Measurements from ENCODE around the gene CAMKK2.
"Not testable (repeated sequence)": the region's sequence is repeated elsewhere in the genome, so short reads cannot be mapped to it uniquely, and the experiment has no call there.

CAMKK2 gene

GRCh38 chr12:121278169-121279070 lies 18.1 kb downstream of the CAMKK2 start:
- no peak for DNase-seq

DNA sequence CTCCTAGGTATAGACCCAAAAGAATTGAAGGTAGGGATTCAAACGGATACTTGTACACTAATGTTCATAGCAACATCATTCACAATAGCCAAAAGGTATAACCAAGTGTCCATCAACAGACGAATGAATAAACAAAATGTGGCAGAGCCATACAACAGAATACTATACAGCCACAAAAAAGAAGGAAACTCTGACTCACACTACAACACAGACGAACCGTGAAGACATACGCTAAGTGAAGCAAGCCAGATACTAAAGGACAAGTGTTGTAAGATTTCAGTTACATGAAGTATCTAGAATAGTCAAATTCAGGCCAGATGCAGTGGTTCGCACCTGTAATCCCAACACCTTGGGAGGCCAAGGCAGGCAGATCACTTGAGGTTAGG lies 19.1 kb downstream of the CAMKK2 start:
- no peak for DNase-seq

DNA sequence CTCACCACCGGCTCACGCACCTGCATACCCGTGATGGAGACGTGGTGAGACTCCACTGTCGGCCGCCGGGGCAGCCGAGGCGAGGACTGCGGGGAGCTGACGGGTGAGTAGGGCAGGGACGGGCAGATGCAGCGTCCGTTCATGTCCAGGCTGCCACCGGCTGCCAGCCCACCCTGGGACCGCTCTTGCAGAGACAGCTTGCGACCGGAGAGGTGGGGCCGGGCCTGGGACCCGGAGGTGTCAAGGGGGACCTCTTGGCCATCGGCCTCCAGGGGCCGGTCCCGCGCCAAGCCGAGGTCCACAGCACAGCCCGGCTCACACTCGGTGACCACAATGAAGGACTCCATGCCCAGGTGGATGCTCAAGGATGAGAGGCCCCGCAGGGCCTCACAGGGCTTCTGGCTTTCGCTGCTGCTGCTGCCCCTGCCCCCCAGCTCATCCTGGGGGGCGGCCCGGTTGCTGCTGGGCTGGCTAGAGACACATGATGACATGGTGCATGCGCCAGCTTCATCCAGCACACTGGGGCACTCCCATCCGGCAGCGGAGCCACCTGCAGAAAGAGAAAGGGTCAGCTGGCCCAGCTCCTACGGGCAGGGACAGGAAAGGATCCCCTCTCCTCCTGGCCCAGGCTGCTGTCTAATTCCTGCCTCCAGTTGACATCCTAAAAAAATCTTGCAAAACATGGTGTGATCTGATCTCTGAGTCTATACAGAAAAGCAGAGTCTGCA lies 22.3 kb downstream of the CAMKK2 start:
- DNase-seq = no peak

- no peak for DNase-seq
Observed at GRCh38 chr12:121273364-121273896, 23.1 kb downstream of the CAMKK2 start.

DNA sequence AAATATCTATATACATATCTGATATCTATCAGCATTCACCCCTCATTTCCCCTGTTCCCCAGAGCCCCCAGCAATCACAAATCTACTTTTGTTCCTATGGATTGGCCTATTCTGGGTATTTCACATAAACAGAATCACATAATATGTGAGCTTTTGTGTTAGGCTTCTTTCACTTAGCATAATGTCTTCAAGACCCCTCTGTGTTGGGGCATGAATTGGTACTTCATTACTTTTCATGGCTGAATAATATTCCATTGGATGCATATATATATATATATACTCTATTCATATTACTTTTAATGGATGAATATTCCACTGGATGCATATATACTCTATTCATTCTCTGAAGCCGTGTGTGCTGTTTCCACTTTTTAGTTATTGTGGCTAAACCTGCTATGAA lies 28.7 kb downstream of the CAMKK2 start:
- DNase-seq = no peak

DNA sequence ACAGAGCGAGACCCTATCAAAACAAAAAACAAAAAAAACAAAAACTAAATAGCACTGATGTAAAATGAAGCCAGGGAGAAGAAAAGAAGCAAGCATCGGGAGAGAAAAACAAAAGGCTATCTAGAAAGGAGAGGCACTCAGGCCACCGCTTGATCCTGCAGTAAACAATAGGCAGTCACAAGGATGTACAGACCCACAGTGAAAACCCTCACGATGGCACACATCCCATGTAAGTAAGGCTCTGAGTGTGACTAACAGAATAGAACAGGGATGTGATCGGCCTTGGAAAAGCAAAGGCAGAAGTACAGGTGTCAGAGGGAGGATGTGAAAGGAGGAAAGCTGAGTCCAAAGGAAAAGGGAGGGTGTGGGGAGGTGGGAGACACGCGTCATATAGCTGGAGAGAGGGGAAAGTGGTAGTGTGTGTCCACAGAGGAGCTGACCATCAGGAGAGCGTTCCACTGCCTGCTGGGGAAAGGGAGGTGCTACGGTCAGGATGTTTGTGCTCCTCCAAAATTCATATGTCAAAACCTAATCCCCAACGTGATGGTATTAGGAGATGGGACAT lies 31.5 kb downstream of the CAMKK2 start:
- DNase-seq = no peak

GRCh38 chr12:121264135-121264534 lies 32.4 kb downstream of the CAMKK2 start:
- DNase-seq = no peak

DNA sequence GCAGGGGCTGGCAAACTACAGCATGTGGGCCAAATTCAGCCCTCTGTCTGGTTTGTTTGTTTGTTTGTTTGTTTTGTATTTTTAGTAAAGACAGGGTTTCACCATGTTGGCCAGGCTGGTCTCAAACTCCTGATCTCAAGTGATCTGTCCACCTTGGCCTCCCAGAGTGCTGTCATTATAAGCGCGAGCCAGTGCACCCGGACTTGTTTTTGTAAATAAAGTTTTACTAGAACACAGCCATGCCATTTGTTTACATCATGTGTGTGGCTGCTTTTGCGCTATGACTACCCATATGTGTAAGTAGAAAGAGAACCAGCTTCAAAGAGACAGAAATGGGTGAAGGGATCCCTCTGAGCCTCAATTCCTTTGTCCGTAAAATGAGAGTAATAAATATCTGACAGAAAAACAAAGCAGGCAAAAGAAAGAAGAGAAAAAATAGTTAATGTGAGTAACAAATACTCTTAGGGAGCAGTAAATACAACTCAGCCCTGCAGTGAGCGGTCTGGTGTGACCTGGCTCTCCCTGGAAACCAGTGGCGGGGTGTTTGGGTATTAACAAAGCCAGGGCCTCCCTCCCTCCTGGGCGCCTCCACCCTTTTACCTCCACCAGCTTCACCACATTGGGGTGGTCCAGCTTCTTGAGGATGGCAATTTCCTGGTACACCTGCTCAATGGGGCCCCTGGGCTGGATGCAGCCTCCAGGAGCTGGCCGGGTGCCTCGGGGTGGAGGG lies 33.1 kb downstream of the CAMKK2 start:
- DNase-seq = no peak

- no peak for DNase-seq
Observed at GRCh38 chr12:121261398-121261797, 35.1 kb downstream of the CAMKK2 start.

GRCh38 chr12:121260091-121260490 lies 36.4 kb downstream of the CAMKK2 start:
- no peak for DNase-seq

- DNase-seq = no peak
Observed at GRCh38 chr12:121259074-121259473, 37.4 kb downstream of the CAMKK2 start.

- DNase-seq = not testable (repeated sequence)
Observed at GRCh38 chr12:121257704-121258449, 38.6 kb downstream of the CAMKK2 start.

GRCh38 chr12:121255433-121255832 lies 41.1 kb downstream of the CAMKK2 start:
- DNase-seq = no peak

GRCh38 chr12:121253638-121254335 lies 42.7 kb downstream of the CAMKK2 start:
- DNase-seq = no peak

DNA sequence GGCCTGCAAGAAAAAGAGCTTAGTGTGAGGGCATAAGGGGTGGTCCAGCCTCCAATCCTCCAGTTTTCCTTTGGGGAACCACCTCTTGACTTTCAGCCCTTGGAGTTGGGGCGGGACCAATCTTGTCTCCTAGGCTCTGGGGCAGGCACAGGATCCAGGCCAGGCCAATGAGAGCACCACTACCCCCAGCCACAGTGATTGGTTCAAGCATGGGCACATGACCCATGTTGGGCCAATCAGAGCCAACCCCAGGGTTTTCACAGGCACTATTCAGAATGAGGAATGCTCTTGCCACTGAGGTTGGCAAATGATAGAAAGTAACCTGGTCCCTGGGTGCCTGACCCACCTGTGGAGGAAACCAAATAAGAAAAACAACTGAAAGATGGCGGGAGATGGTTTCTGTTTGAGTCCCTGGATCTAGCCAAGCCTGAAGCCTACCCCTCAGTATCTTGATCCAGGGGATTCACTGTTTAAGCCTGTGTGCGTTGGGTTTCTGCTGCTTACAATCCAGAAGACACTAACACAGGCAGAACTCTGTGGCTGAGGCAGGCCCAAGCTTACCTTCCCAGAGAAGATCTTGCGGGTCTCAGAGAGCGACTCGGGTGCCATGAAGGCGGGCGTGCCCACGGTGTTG lies 43.7 kb downstream of the CAMKK2 start:
- DNase-seq = no peak

- no peak for DNase-seq
Observed at GRCh38 chr12:121251838-121252237, 44.7 kb downstream of the CAMKK2 start.

GRCh38 chr12:121250359-121250758 lies 46.1 kb downstream of the CAMKK2 start:
- no peak for DNase-seq

DNA sequence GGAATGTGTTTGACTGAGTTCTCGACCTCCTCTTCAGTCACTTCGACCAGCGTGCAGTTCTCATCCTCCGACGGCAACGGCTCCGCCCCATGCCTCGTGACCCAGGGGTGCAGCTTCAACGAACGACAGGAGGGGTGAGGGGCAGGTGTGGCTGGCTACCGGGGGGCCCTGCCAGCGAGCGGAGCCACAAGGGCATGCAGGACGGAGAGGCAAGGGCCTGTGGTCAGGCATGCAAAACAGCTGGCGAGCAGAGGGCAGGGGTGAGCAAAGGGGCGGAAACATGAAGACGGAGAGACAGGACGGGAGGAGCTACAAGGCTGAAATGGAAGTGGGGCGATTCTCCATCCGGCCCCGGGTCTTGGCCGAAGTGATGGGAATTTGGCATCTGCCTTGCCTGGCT lies 47.9 kb downstream of the CAMKK2 start:
- DNase-seq = no peak

DNA sequence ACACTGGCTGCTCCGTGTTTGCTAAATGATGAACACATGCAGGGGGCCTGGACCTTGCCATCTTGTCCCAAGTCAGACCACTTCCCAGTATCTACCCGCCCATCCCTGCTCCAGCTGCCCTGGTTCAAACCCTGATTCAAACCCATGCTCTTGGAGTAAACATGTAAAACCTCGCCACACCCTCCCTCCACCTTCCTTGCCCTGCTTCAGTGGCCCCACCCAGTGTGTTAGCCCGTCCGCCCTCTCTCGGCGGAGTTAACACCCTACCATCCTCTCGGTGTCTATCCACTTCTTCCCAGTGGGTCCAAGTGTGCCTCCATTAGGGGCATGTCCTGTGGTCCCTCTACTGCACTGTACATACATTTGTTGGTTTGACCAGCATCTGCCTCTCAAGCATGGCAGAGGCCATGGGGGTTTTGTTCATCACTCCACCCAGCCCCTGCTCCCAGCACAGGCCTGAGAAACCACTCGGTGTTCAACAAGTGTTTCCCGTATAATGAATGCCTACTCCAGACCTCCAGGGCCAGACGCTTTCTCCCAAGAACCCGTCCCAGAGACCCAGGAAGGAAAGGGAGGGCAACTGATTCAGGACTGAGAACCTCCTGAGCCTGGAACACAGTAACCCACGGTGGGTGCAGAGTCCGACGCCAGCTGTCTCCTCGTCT lies 49.5 kb downstream of the CAMKK2 start:
- DNase-seq = no peak

DNA sequence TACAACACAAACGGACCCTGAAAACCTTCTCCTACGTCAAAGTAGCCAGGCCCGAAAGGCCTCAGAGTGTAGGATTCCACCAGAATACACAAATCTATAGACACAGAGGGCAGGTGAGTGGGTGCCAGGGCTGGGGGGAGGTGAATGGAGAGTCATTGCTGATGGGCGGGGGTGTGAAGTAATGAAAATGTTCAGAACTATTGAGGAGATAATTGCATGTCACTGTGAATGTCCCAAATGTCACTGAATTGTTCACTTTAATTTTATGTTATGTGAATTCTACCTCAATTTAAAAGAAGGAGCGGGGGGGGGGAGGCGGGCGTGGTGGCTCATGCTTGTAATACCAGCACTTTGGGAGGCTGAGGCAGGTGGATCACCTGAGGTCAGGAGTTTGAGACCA lies 50.6 kb downstream of the CAMKK2 start:
- DNase-seq = no peak
